GM18508 (cell line): ENCODE measurements around the gene SPI1.
"Not testable (repeated sequence)": the region's sequence is repeated elsewhere in the genome, so short reads cannot be mapped to it uniquely, and the experiment has no call there.

Source experiments
- ATAC-seq: cut with Tn5 transposase; IDR thresholded peaks from one replicate; pipeline ENCODE4 v1.9.1; 2021; ENCODE audit warnings: moderate number of reproducible peaks; ENCODE audit not compliant: insufficient read depth, unreplicated experiment

The SPI1 gene

GRCh38 chr11:47342854-47343253 lies 35.5 kb downstream of the SPI1 start:
- no peak for ATAC-seq

GRCh38 chr11:47342036-47342803 lies 36.1 kb downstream of the SPI1 start:
- ATAC-seq: no peak

- no peak for ATAC-seq
Measured at GRCh38 chr11:47340980-47341775, 37.2 kb downstream of the SPI1 start.

- no peak for ATAC-seq
Measured at GRCh38 chr11:47340010-47340409, 38.3 kb downstream of the SPI1 start.

GRCh38 chr11:47338396-47339241 lies 39.7 kb downstream of the SPI1 start:
- ATAC-seq: no peak

GRCh38 chr11:47337229-47337924 lies 41.0 kb downstream of the SPI1 start:
- no peak for ATAC-seq

- ATAC-seq: no peak
Measured at GRCh38 chr11:47336595-47336994, 41.8 kb downstream of the SPI1 start.

- no peak for ATAC-seq
Measured at GRCh38 chr11:47335733-47336132, 42.6 kb downstream of the SPI1 start.

GRCh38 chr11:47334699-47335411 lies 43.5 kb downstream of the SPI1 start:
- not testable (repeated sequence) for ATAC-seq

- ATAC-seq: no peak
Measured at GRCh38 chr11:47333886-47334443, 44.4 kb downstream of the SPI1 start.

- ATAC-seq: no peak
Measured at GRCh38 chr11:47333526-47333845, 44.9 kb downstream of the SPI1 start.

- no peak for ATAC-seq
Measured at GRCh38 chr11:47332791-47333525, 45.4 kb downstream of the SPI1 start.

GRCh38 chr11:47332303-47332711 lies 46.0 kb downstream of the SPI1 start:
- ATAC-seq: no peak

GRCh38 chr11:47331454-47332302 lies 46.7 kb downstream of the SPI1 start:
- ATAC-seq: no peak

- no peak for ATAC-seq
Measured at GRCh38 chr11:47329987-47330931, 48.1 kb downstream of the SPI1 start.

GRCh38 chr11:47329431-47329986 lies 48.8 kb downstream of the SPI1 start:
- no peak for ATAC-seq
